SK-N-SH (cell line): ENCODE measurements around the gene SLC12A7.

Experiments
- CHD2 ChIP-seq: fragments of 150-350 bp; IDR thresholded peaks from 2 replicates; pipeline ENCODE4 v1.6.1; 2018; ENCODE audit warnings: low read length; ENCODE audit not compliant: partially characterized antibody
- EZH2phosphoT487 ChIP-seq: fragments of 200-600 bp; sonication (generic); IDR thresholded peaks from 2 replicates; pipeline ENCODE4 v1.6.1; 2017; ENCODE audit warnings: low read depth, mixed run types, mild to moderate bottlenecking, antibody characterized with exemption, moderate library complexity, borderline replicate concordance
- GATA2 ChIP-seq: sonication (generic); formaldehyde crosslinking; IDR thresholded peaks from 2 replicates; pipeline ENCODE4 v1.5.0; 2020; ENCODE audit warnings: mild to moderate bottlenecking, missing genetic modification reagents
- NFIC ChIP-seq: IDR thresholded peaks from 2 replicates; pipeline ENCODE4 v1.4.0; 2012; ENCODE audit warnings: borderline replicate concordance
- TF ChIP-seq, protein P1 (sequence below): fragments of 200-600 bp; sonication (generic); IDR thresholded peaks from 2 replicates; pipeline ENCODE4 v1.6.1; 2017; ENCODE audit warnings: antibody characterized with exemption, mild to moderate bottlenecking, moderate library complexity

DNA sequence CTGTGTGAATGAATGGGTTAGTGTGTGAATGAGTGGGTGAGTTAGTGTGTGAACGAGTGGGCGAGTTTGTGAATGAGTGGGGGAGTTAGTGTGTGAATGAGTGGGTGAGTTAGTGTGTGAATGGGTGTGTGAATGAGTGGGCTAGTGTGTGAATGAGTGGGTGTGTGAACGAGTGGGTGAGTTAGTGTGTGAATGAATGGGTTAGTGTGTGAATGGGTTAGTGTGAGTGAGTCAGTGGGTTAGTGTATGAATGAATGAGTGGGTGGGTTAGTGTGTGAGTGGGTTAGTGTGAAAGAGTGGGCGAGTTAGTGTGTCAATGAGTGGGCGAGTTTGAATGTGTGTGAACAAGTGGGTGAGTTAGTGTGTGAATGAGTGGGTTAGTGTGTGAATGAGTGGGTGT, 67.7 kb downstream of the SLC12A7 start:
- TF ChIP-seq NFIC (no peak), EZH2phosphoT487 (no peak), CHD2 (no peak), GATA2 (CRISPR knock-in tag) (no peak)
- TF ChIP-seq, protein P1, sequence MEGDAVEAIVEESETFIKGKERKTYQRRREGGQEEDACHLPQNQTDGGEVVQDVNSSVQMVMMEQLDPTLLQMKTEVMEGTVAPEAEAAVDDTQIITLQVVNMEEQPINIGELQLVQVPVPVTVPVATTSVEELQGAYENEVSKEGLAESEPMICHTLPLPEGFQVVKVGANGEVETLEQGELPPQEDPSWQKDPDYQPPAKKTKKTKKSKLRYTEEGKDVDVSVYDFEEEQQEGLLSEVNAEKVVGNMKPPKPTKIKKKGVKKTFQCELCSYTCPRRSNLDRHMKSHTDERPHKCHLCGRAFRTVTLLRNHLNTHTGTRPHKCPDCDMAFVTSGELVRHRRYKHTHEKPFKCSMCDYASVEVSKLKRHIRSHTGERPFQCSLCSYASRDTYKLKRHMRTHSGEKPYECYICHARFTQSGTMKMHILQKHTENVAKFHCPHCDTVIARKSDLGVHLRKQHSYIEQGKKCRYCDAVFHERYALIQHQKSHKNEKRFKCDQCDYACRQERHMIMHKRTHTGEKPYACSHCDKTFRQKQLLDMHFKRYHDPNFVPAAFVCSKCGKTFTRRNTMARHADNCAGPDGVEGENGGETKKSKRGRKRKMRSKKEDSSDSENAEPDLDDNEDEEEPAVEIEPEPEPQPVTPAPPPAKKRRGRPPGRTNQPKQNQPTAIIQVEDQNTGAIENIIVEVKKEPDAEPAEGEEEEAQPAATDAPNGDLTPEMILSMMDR: no peak
